ENCODE data around the gene JAM2. TPM values are rescaled to one million over a fixed set of nuclear protein-coding genes. Genes with fewer than 3 reads are reported as not detected.
A peak's percentile ranks its signal among the peaks of the same experiment; 100 is the strongest.
"Not testable (repeated sequence)": the region's sequence is repeated elsewhere in the genome, so short reads cannot be mapped to it uniquely, and the experiment has no call there.

JAM2 gene
- total RNA-seq, 1 donor from 2014 or later, result 35.9 TPM

DNA sequence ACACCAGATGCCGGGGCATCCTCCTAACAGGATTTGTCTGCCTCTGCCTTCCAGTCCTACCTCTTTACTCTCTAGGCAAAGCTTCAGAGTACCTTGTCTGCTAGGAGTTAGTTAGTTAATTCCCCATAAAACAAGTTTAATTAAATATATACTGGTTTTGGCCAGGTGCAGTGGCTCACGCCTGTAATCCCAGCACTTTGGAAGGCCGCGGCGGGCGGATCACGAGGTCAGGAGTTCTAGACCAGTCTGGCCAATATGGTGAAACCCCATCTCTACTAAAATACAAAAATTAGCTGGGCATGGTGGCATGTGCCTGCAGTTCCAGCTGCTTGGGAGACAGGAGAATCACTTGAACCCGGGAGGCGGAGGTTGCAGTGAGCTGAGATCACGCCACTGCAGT is 75.0 kb downstream of the JAM2 start:
- not testable (repeated sequence) for DNase-seq (ENCODE audit: low spot score)

DNA sequence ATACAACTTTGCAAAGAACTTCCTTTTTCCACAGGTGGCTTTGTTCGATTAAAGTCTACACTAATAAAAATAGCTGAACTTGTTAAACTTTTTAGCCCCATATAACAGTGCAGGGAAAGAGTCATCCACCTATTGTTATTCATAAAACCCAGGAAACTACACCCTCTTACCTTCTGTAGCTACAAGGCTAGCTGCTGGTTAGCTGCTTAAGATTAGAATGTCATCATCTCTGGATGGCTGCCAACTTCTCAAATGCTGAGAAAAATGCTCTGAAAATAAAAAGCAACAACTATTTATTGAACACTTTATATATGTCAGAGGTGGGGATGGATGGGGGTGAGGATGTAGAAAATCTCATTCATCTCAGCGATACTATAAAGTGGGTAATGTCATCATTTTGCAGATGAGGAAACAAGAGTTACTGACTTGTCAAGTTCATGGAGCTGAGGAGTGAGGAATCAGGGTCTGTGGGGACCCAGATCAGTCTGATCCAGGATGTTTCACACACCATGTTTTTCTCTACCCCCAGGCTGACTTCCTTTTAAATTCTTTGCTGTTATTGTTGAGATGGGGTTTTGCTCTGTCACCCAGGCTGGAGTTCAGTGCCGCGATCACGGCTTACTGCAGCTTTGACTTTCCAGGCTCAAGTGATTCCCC is 78.6 kb downstream of the JAM2 start:
- DNase-seq (ENCODE audit: low spot score), result peak; percentile 29

- DNase-seq (ENCODE audit: low spot score), result no peak
Observed at GRCh38 chr21:25721987-25722386, 82.9 kb downstream of the JAM2 start.

GRCh38 chr21:25722631-25723030 is 83.6 kb downstream of the JAM2 start:
- DNase-seq (ENCODE audit: low spot score), result no peak

DNA sequence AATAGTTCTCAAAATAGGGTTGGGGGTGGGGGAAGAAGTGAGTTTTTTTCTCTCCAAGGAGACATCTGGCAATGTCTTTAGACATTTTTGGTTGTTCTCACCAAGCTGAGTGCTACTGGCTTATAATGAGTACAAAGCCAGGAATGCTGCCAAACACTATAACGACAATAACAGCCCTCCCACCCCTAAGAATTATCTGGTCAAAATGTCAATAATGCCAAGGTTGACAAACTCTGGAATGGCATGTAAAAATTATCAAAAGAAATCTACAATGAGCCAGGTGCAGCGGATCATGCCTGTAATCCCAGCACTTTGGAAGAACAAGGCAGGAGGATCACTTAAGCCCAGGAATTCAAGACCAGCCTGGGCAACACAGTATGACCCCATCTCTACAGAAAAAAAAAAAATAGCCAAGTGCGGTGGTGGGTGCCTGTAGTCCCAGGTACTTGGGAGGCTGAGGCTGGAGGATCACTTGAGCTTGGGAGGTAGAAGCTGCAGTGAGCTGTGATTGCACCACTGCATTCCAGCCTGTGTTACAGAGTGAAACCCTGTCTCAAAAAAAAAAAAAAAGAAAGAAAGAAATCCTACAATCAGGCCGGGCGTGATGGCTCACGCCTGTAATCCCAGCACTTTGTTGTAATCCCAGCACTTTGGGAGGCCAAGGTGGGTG is 93.2 kb downstream of the JAM2 start:
- DNase-seq (ENCODE audit: low spot score), result no peak

- peak; percentile 50 for DNase-seq (ENCODE audit: low spot score)
Observed at GRCh38 chr21:25733859-25734653, 95.0 kb downstream of the JAM2 start.

- DNase-seq (ENCODE audit: low spot score), result no peak
Observed at GRCh38 chr21:25734654-25734903, 95.5 kb downstream of the JAM2 start.

DNA sequence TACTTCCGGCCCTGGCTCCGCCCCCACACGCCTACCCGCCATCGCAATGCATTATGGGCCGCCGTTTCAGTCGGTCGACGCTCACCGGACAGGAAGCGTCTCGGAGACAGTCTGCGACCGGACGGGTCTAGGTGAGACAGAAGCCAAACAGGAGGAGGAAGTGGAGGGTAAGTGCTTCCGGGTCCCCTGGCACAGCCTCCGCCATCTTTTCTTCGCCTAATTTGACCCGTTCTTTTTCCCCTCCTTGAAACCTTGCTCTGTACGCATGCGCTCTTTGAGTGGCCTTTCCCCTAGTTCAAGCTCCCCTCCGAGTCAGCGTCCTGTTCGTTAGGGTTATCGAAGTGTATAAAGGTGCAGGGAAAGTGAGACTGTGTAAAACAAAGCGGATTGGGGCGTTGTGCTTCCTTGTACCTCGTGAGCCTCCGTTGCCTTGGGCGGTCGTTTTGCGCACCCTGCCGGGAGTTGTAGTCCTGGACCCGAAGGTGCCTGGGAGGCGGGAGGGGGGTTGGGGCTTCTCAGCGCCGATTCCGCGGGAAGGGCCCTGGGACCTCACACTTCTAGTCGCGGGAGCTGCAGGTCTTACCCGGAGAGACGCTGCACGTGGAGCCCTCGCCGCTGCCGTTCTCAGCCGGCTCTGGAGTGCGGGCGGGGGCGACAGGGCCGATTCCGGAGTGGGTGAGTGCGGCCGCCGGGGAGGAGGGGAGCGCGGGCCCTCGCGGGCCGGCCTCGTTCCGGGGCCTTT is 96.0 kb downstream of the JAM2 start, which contains the start of the genes ATP5PF and GABPA:
TSS of gene ATP5PF (minus strand) at position 1 of the 742 bp plus-strand sequence. CDS start 5,110 bp downstream, outside the sequence.
TSS of gene GABPA (plus strand) at position 69 of the 742 bp plus-strand sequence. CDS start 6,627 bp downstream, outside the sequence.
- peak; percentile 99 for DNase-seq (ENCODE audit: low spot score)

DNA sequence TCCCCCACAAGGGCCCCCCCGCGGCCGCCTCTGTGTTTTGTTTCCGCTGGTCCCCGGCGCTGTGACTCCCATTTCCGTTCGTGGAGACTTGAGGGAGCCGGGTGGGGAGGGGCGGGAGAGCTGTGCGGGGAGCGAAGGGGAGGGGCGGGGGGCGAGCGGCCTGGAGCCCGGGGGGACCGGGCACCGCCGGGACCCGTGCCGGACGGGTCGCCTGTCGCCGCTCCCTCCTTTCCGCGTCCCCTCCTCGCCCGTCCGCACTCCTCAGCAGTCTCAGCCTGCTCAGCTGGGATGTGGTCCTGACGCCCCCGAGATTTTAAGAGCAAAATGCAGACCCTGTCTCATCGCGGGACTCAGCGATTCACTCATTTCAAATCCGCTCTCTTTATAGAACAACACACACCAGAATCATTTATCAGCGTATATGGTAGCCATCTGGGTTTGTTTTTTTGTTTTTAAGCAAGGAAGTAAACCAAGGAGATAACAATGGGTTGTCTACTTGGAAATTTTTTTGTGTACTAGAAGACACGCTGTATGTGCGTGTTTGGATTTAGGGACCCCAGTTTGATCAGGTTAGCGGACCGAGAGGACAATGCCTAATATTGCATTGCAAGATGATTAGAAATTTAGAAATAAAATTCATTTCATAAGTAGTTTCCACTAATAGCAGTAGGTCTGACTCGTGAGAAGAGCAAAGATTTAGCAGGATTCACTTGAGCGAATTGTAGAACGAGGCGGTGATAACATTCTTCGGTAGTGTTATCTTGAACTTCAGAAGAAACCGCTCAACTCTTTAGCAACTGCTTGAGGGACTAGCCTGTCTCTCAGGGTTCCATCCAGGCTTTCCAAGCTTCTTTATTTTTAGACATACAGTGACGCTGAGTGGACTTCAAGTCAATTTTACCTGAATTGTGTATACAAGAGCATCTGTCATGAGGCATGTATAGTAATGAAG is 96.9 kb downstream of the JAM2 start:
- DNase-seq (ENCODE audit: low spot score), result peak; percentile 91

DNA sequence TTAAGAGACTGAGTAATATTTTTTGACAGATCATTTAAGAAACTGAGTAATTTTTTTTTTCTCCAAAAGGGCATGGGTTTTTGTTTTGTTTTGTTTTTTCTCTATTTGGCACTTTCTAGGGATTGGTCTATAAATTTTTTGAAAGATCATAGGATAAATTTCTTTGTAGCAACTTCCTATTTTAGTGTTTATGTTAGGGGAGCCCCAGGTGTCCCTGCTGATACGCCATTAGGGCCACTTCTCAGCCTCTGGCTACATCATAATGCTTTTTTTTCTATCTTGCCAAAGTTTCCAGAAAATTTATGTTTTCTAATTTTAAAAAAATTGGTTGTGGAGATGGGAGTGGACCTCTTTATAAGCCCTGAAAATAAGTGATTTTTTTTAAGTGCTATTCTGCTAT is 98.4 kb downstream of the JAM2 start:
- no peak for DNase-seq (ENCODE audit: low spot score)

DNA sequence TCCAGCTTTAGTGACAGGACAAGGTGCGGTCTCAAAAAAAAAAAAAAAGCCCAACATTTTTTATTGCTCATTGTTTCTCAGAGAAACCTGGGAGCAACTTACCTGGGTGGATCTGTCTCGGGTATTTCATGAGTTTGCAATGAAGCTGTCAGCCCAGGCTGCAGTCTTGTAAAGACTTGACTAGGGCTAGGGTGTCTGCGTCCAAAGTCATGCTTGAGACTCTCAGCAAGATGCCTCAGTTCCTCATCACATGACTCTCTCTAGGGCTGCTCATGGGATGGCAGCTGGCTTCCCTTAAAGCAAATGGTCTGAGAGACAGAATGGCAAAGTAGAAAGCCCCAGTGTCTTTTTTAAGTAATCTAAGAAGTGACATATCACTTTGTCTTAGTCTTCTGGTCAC is 103.8 kb downstream of the JAM2 start:
- no peak for DNase-seq (ENCODE audit: low spot score)

GRCh38 chr21:25744854-25745253 is 105.8 kb downstream of the JAM2 start:
- DNase-seq (ENCODE audit: low spot score), result no peak

DNA sequence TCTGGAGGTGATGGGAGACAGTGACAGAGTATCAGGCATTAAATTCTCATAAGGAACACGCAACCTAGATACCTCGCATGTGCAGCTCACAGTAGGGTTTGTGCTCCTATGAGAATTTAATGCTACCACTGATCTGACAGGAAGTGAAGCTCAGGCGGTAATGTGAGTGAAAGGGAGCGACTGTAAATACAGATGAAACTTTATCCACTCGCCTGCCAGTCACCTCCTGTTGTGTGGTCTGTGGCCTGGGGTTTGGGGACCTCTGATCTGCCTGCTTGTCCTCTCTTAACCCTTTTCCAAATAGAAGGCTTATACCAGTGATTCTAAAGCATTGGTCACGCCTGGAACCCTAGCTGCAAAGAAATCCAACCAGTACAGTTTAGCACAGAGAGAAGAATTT is 111.0 kb downstream of the JAM2 start:
- no peak for DNase-seq (ENCODE audit: low spot score)

DNA sequence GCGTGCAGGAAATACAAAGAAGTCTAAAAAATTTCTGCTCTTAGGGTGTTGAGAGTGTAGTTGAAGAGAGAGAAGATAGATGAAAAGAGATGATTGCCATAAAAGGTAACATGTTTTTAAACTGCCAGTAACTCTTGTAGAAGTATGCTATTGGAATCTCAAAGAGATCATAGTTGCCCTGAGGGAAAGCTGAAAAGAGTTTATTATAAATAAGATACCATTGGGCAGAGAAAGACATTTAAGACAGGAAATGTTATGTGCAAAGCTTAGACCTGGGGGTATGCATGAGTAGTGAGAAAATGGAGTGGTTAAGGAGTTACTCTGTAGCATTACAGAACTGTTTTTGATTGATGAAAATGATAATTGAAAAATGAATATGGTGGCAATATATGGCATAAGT is 113.4 kb downstream of the JAM2 start:
- peak; percentile 44 for DNase-seq (ENCODE audit: low spot score)

GRCh38 chr21:25756190-25756932 is 117.3 kb downstream of the JAM2 start:
- DNase-seq (ENCODE audit: low spot score), result no peak

- peak; percentile 13 for DNase-seq (ENCODE audit: low spot score)
Observed at GRCh38 chr21:25757531-25757930, 118.5 kb downstream of the JAM2 start.

- peak; percentile 6 for DNase-seq (ENCODE audit: low spot score)
Observed at GRCh38 chr21:25759573-25759972, 120.5 kb downstream of the JAM2 start.

DNA sequence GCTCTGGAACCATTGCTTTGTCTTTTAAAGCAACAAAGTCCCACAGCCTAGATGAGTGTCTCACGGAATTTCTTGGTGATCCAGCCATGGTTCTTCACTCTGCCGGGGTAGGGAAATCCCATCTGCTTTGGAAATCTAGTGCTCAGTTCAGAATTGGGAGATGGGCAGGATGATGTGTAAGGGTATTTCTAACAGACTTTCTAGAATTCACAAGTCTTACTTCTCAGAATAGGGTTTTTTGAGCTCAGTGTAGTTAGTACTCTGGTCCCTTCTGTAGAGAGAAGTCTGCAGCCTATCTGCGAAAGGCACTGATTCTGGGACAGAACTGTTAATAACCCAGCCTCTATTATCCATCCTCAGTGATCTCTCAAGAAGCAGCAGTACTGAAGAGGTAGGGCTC is 121.0 kb downstream of the JAM2 start:
- DNase-seq (ENCODE audit: low spot score), result no peak

- peak; percentile 91 for DNase-seq (ENCODE audit: low spot score)
Observed at GRCh38 chr21:25760677-25761076, 121.6 kb downstream of the JAM2 start.

DNA sequence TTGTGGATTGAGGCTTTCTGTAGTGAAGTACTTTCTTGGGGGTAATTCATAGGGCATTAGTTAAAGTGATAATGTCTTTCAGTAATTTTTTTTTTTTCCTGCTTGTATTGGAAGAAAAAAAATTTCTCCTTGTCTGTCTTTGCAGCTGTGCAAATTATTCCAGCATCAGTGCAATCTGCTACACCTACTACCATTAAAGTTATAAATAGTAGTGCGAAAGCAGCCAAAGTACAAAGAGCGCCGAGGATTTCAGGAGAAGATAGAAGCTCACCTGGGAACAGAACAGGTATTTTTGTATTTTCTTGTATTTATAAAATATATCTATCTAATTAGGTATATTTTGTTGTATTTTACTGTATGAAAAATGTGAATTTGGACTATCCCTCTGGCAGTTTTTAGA is 125.0 kb downstream of the JAM2 start:
- DNase-seq (ENCODE audit: low spot score), result no peak

Measured in umbilical cord (tissue), 2 donors.